PC-3 (cell line): ENCODE data around the gene UBQLNL. TPM values are rescaled to one million over a fixed set of nuclear protein-coding genes. Genes with fewer than 3 reads are reported as not detected.

Source experiments
- ATAC-seq: fragments of 200-7000 bp; cut with Tn5 transposase; 2 replicates; pipeline ENCODE4 v1.9.1; 2020; ENCODE audit warnings: mild to moderate bottlenecking, moderate library complexity
- BruUV-seq: library from RNA; stranded (reverse); fragments of 400-500 nt; replicated peaks from 2 replicates; lab custom pipeline; 2021; lab: Mats Ljungman, UMichigan
- CTCF ChIA-PET: fragments of 300-600 bp; sonication (Branson Sonifier 250); formaldehyde crosslinking; loops from one replicate; lab custom pipeline; 2022; ENCODE audit warnings: antibody characterized with exemption; lab: Charles Lee
- POLR2A ChIA-PET: fragments of 300-600 bp; sonication (Branson Sonifier 250); formaldehyde crosslinking; loops from one replicate; lab custom pipeline; 2022; ENCODE audit warnings: antibody characterized with exemption; ENCODE audit not compliant: unreplicated experiment; lab: Charles Lee
- DNase-seq: peaks from one replicate; pipeline ENCODE4 v3.0.0-alpha.2; 2015
- H2AFZ ChIP-seq: fragments of 300-600 bp; sonication (generic); 2 replicates; pipeline ENCODE4 v1.6.0; 2016; ENCODE audit warnings: antibody characterized with exemption, low read length
- H3F3A ChIP-seq: fragments of 300-600 bp; sonication (generic); one replicate; pipeline ENCODE4 v1.6.0; 2017; ENCODE audit warnings: antibody characterized with exemption, low read length, control low read depth, mild to moderate bottlenecking; ENCODE audit not compliant: unreplicated experiment
- H3K27ac ChIP-seq: fragments of 300-600 bp; sonication (generic); 2 replicates; pipeline ENCODE4 v1.5.1; 2016; ENCODE audit warnings: mild to moderate bottlenecking, low read length
- H3K27me3 ChIP-seq: fragments of 300-600 bp; sonication (generic); 2 replicates; pipeline ENCODE4 v1.6.1; 2016; ENCODE audit warnings: low read length, mixed read lengths
- H3K36me3 ChIP-seq: fragments of 300-600 bp; sonication (generic); 2 replicates; pipeline ENCODE4 v1.6.1; 2016; ENCODE audit warnings: low read depth, mixed run types, low read length, mixed read lengths
- H3K4me1 ChIP-seq: fragments of 300-600 bp; sonication (generic); 2 replicates; pipeline ENCODE4 v1.5.1; 2016; ENCODE audit warnings: low read length; ENCODE audit not compliant: insufficient read depth
- H3K4me2 ChIP-seq: fragments of 300-600 bp; sonication (generic); 2 replicates; pipeline ENCODE4 v1.6.0; 2016; ENCODE audit warnings: low read length
- H3K4me3 ChIP-seq: fragments of 300-600 bp; sonication (generic); 2 replicates; pipeline ENCODE4 v1.5.1; 2016; ENCODE audit warnings: mild to moderate bottlenecking, low read length, mixed read lengths
- H3K79me2 ChIP-seq: fragments of 300-600 bp; sonication (generic); 2 replicates; pipeline ENCODE4 v1.6.1; 2017; ENCODE audit warnings: low read length, mixed read lengths
- H3K9ac ChIP-seq: fragments of 300-600 bp; sonication (generic); 2 replicates; pipeline ENCODE4 v1.6.0; 2016; ENCODE audit warnings: mild to moderate bottlenecking, low read length
- H3K9me2 ChIP-seq: fragments of 300-600 bp; sonication (generic); replicated peaks from 2 replicates; pipeline ENCODE4 v1.6.1; 2016; ENCODE audit warnings: mixed run types, low read length, mixed read lengths
- H3K9me3 ChIP-seq: fragments of 300-600 bp; sonication (generic); 2 replicates; pipeline ENCODE4 v1.6.1; 2016; ENCODE audit warnings: low read length, mixed read lengths
- H4K20me1 ChIP-seq: fragments of 300-600 bp; sonication (generic); 2 replicates; pipeline ENCODE4 v1.6.1; 2016; ENCODE audit warnings: low read length, mixed read lengths
- CTCF ChIP-seq: fragments of 300-600 bp; sonication (generic); conservative IDR thresholded peaks from 2 replicates; pipeline ENCODE4 v1.5.1; 2017; ENCODE audit warnings: antibody characterized with exemption, low read depth, mild to moderate bottlenecking, low read length
- EZH2 ChIP-seq: fragments of 300-600 bp; sonication (generic); IDR thresholded peaks from one replicate; pipeline ENCODE4 v1.6.1; 2017; ENCODE audit warnings: antibody characterized with exemption, mild to moderate bottlenecking, low read length; ENCODE audit not compliant: unreplicated experiment
- EZH2phosphoT487 ChIP-seq: fragments of 300-600 bp; sonication (generic); IDR thresholded peaks from 2 replicates; pipeline ENCODE4 v1.6.1; 2018; ENCODE audit warnings: mild to moderate bottlenecking, antibody characterized with exemption, low read length, borderline replicate concordance
- intact Hi-C: fragments of 100-400 bp; cut with micrococcal nuclease; formaldehyde crosslinking; loops from 2 replicates; pipeline ENCODE4 v1.9.0; 2023
- total RNA-seq: library from RNA; depleted of rRNA; stranded (reverse); fragments of >200 nt; gene quantifications from 2 replicates; pipeline ENCODE4 v1.2.3, GENCODE V29; 2014

The UBQLNL gene
- total RNA-seq, 1 experiment from 2014 or later = not detected

- POLR2A ChIA-PET = no interaction called here
- H3K4me2 ChIP-seq = no peak overlapping the region
- CTCF ChIA-PET = interaction anchor here (1.0 kb wide), 1 partner anchor 77 kb away, joined by 4 read pairs; no protein-coding TSS in a partner anchor
Measured at GRCh38 chr11:5476186-5476819, 40.2 kb downstream of the UBQLNL start.

GRCh38 chr11:5473921-5474320, 42.6 kb downstream of the UBQLNL start:
- intact Hi-C loops = no loop called here
- POLR2A ChIA-PET = no interaction called here

More at GRCh38 chr11:5476186-5476819, 40.2 kb downstream of the UBQLNL start:
- Histone ChIP-seq H3K27ac (no peak overlapping the region), H3K4me3 (no peak overlapping the region), H3K9me3 (no peaks in the 10 kb centered on the region), H3K9ac (no peak overlapping the region), H3K4me1 (no peaks in the 10 kb centered on the region), H2AFZ (no peak overlapping the region), H3F3A (no peaks in the 10 kb centered on the region), H4K20me1 (no peaks in the 10 kb centered on the region), H3K79me2 (no peaks in the 10 kb centered on the region), H3K9me2 (no peaks in the 10 kb centered on the region), H3K27me3 (peaks cover 9% of the 10 kb centered on the region; the same call in 1 of the 2 replicates), H3K36me3 (no peaks in the 10 kb centered on the region)
- intact Hi-C loops = loop anchor here (2.0 to 5.0 kb wide), 4 partner anchors 76 to 416 kb away; partner anchors contain the start of genes OR52E5 and OR52N2
- DNase-seq (peak; percentile 63), ATAC-seq (peak; percentile 77)
- no TSS peak for BruUV-seq
- TF ChIP-seq CTCF (peak; percentile 85), EZH2phosphoT487 (no peak)

More at GRCh38 chr11:5473921-5474320, 42.6 kb downstream of the UBQLNL start:
- TF ChIP-seq CTCF (no peak), EZH2 (no peak), EZH2phosphoT487 (no peak)
- no TSS peak for BruUV-seq
- Histone ChIP-seq H3K36me3 (no peaks in the 10 kb centered on the region), H2AFZ (no peak overlapping the region), H3K4me3 (no peak overlapping the region), H3K79me2 (no peaks in the 10 kb centered on the region), H3K9ac (no peak overlapping the region), H3K27ac (no peak overlapping the region), H3K9me2 (no peaks in the 10 kb centered on the region), H3K27me3 (peaks cover 9% of the 10 kb centered on the region; the same call in 1 of the 2 replicates), H3F3A (no peaks in the 10 kb centered on the region), H3K9me3 (no peaks in the 10 kb centered on the region), H3K4me1 (no peaks in the 10 kb centered on the region), H4K20me1 (no peaks in the 10 kb centered on the region), H3K4me2 (no peak overlapping the region)
- DNase-seq (no peak), ATAC-seq (no peak)
- CTCF ChIA-PET = no interaction called here
